GM06990 (cell line): Measurements from ENCODE around the gene MAP3K10.

ENCODE experiments used
- DNase-seq: peaks from one replicate; pipeline ENCODE4 v3.0.0-alpha.2; 2011; ENCODE audit not compliant: insufficient read length; ENCODE audit errors: extremely low read depth
- H3K27me3 ChIP-seq: replicated peaks from 2 replicates; pipeline ENCODE4 v1.6.0; 2011; ENCODE audit warnings: low read length; ENCODE audit not compliant: control insufficient read depth, insufficient read depth
- H3K36me3 ChIP-seq: 2 replicates; pipeline ENCODE4 v1.5.1; 2011; ENCODE audit warnings: low read length; ENCODE audit not compliant: control insufficient read depth, insufficient read depth
- H3K4me3 ChIP-seq: replicated peaks from 2 replicates; pipeline ENCODE4 v1.5.1; 2011; ENCODE audit warnings: low read depth, mild to moderate bottlenecking, control low read depth, low read length
- TF ChIP-seq, protein P1 (sequence below): IDR thresholded peaks from 2 replicates; pipeline ENCODE4 v1.5.1; 2011; ENCODE audit warnings: low read length, control low read depth, mild to moderate bottlenecking, inconsistent platforms; ENCODE audit not compliant: insufficient read depth, poor library complexity, severe bottlenecking

Gene MAP3K10

DNA sequence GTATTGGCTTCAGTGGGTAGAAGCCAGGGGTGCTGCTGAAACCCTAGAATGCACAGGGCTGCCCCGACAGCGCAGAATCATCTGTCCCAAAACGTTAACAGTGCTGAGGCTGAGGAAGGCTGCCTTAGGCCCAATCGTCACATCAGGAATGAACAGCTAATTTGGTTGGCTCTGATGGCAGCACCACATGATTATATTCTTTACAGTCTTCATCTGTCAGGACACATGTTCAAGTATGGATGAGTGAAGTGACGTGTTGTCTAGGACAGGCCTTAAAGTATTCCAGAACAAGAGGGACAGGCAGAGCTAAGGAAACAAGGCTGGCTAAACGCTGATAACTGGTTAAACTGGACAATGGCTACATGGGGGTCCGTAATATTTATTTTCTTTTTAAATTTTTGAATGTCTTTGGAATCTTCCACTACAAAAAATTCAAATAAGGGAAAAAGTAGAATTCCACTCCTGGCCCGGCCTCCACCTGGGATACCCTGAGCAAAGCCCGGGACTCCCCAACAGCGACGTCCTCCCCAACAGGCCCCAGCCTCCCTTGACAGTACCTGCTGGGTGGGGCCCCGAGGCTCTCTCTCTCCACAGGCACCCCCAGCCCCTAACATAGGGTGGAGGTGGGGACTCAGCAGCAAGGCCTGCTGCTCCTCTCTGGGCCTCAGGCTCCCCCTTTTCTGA, 50.0 kb downstream of the MAP3K10 start:
- Histone ChIP-seq H3K4me3 (no peak overlapping the region), H3K36me3 (peaks cover 23% of the 10 kb centered on the region), H3K27me3 (no peaks in the 10 kb centered on the region)
- TF ChIP-seq, protein P1, sequence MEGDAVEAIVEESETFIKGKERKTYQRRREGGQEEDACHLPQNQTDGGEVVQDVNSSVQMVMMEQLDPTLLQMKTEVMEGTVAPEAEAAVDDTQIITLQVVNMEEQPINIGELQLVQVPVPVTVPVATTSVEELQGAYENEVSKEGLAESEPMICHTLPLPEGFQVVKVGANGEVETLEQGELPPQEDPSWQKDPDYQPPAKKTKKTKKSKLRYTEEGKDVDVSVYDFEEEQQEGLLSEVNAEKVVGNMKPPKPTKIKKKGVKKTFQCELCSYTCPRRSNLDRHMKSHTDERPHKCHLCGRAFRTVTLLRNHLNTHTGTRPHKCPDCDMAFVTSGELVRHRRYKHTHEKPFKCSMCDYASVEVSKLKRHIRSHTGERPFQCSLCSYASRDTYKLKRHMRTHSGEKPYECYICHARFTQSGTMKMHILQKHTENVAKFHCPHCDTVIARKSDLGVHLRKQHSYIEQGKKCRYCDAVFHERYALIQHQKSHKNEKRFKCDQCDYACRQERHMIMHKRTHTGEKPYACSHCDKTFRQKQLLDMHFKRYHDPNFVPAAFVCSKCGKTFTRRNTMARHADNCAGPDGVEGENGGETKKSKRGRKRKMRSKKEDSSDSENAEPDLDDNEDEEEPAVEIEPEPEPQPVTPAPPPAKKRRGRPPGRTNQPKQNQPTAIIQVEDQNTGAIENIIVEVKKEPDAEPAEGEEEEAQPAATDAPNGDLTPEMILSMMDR = no peak
- no peak for DNase-seq

GRCh38 chr19:40241809-40242384, 50.7 kb downstream of the MAP3K10 start:
- Histone ChIP-seq H3K27me3 (no peaks in the 10 kb centered on the region), H3K36me3 (peaks cover 19% of the 10 kb centered on the region), H3K4me3 (no peak overlapping the region)
- no peak for DNase-seq
- TF ChIP-seq, protein P1 = no peak

- TF ChIP-seq, protein P1 = no peak
- no peak for DNase-seq
- H3K4me3 ChIP-seq = no peak overlapping the region
- no peaks in the 10 kb centered on the region for H3K27me3 ChIP-seq
- H3K36me3 ChIP-seq = peaks cover 19% of the 10 kb centered on the region
Measured at GRCh38 chr19:40242480-40242879, 51.3 kb downstream of the MAP3K10 start.

DNA sequence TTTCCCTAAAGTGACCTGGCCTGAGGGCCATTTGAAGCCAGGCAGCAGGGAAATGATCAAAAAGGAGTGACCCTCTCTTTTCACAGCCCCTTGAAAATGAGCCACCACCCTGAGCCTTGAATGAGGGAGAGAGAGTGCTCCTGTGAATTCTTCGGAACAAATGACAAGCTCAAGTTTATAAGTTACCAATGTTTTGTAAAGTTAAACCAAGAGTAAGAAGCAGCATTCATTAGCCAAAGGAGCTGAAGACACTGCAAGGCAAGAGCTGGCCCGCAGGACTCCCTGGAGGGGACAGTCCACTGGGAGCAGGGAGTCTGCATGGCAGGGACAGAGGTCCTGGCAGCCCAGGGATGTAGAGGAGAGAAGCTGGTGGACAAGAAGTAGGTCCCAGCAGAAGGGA, 52.0 kb downstream of the MAP3K10 start:
- Histone ChIP-seq H3K4me3 (no peak overlapping the region), H3K36me3 (peaks cover 18% of the 10 kb centered on the region), H3K27me3 (no peaks in the 10 kb centered on the region)
- TF ChIP-seq, protein P1 = no peak
- DNase-seq = no peak

DNA sequence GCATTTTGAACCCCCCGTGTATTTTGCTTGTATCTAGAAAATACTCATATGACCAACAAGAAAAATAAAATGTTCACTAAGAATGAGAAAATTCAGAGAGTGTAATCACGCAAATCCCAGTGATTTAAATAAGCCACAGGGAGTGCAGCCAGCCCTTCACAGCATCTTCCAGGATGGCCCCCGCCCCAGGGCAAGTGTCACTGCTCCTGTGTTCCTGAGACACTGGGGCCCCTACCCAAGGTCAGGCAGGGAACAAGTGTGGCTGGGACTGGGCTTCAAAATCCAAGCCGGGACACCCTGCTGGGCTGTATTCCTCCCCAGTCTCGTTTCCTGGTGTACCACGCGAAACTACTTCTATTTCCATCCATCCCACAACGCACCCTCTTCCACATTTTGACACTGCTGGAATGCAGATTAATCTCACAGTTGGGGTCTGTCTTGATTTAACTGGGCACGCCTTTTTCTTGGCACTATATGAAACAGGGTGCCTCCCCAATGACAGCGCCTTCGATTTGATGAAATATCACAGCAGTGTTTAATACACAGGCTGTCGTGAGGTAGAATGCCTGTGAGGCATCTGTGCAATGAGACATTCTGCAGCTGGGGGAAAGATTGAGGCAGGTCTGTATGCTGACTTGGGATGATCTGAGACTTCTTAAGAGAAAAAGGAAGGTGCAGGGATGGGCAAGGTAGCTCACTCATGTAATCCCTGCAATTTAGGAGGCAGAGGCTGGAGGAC, 53.5 kb downstream of the MAP3K10 start:
- no peaks in the 10 kb centered on the region for H3K27me3 ChIP-seq
- TF ChIP-seq, protein P1 = no peak

More for the DNA sequence above, 53.5 kb downstream of the MAP3K10 start:
- no peak overlapping the region for H3K4me3 ChIP-seq
- DNase-seq = no peak
- peaks cover 17% of the 10 kb centered on the region for H3K36me3 ChIP-seq
